Measurements from ENCODE around the gene FTO.
A peak's percentile ranks its signal among the peaks of the same experiment; 100 is the strongest.

FTO gene

DNA sequence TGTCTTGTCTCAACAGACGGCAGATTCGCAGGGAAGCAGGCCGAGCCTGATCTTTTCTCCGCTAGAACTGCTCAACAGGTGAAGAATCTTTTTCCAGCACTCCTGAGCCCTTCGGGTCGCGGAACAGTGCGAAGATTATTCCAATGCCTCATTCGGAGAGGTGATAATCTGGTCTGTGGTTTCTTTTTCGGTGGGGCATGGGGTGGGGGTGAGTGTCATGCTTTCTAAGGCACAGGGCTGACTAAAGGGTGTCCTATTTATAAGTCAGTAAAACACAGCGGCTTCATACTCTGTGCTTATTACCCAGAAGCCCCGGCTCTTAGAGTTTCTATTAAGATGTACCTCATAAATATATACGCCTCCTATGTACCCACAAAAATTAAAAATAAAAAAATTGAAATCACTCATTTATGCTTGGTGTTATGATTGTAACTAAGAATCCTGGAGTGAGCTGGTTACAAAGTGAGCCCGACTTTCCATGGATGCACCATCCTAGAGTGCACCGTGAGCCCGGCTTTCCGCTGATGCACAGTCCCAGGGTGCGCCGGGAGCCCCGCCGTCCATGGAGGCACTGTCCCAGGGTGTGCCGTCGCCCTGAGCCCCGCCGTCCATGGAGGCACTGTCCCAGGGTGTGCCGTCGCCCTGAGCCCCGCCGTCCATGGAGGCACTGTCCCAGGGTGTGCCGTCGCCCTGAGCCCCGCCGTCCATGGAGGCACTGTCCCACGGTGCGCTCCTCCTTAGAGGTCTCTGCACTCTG is 417.8 kb downstream of the FTO start:
- no peak for DNase-seq (ENCODE audit: low read depth)

DNA sequence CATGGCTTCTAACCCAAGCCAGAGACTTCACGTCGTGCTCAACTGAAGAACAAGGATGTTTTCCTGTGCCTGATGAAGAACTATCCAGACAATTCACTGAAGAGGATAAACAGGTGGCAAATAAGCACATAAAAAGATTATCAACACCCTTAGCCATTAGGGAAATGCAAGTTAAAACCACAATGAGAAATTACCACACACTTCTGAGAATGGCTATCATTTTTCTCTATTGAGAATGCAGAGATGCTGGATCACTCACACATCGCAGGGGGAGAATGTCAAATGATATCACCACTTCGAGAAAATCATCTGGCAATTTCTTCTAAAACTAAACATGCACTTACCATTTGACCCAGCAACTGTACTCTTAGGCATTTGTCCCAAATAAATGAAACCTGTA is 419.8 kb downstream of the FTO start:
- DNase-seq (ENCODE audit: low read depth), result peak; percentile 21

DNA sequence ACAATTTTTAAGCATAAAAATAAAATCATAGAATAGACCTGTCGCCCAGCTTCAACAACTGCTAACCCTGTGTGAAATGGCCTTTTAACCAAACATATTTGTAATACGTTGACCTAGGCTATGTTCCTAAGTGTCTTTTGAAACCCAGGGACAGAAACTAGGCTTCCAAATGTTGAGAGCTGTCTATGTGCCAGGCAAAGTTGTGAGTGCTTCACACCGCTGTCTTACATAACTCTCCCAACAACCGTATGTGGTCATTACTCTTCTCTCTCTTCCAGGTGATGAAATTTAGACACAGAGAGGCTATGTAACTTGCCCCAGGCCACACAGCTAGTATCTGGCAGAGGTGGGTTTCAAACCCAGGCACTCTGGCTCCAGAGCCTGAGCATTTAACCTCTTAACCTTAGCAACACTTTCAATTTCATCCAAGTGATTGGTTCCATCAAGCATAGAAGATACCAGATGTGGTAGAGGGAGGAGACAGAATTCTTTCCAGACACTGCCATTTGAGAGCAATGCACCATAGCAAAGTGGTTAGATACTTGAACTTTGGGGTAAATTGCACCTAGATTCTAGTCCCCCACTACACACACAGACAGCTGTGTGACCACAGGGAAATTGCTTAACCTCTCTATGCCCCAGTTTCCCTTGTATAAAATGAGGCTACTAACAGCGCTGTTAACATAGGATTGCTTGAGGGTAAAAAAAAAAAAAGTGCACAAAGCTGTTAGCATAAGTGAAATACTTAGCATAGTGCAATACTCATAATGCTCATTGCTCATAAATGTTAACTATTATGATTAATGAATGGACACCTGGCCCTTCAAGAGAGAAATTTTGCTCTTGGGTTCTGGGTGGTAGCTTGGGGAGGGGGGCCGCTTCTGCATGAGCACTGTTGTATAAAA is 422.0 kb downstream of the FTO start:
- DNase-seq (ENCODE audit: low read depth), result no peak

DNA sequence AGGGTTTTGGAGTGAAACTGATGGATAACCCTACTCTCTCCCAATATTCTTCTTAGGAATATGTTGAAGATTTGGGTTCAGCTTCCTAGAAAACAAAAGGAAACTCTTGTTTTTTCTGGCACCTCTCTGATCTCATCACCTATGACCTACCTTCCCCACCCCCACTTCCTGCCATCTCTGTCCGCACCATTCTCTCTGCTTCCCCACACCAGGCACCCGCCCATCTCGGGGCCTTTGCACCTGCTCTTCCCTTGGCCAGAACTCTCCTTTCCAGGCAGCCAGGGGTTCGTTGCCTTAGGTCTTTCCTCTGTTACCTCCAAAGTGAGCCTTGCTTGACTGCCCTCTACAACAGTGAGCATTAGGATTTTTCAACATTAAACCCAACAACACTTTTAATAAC is 423.0 kb downstream of the FTO start:
- no peak for DNase-seq (ENCODE audit: low read depth)

DNA sequence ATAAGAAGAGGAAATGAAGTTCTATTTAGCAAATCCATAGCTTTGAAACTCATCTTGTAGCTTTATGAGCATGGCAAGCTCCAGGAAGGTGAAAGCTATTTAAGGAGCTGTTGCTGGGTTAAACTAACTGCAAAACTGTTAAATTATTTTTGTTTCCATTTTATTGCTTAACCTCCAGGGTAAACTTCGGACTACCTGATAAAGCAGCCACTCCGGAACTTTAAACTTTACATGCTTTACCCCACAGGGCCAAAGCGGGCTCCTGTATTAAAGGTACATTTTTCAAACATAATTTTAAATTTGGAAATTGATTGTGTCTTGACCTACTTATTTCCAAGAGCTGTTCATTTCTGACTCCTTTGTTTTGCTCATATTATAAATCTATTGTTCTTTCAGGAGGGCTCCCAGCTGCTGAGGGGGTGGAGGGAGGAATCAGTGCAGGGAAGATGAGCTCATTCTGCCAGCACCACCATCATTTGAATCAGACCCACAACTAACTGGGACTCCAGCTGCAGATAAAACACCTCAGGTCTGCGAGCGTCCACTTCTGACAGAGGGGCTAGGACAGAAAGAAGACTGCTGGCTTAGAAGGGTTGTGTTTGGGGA is 424.8 kb downstream of the FTO start:
- no peak for DNase-seq (ENCODE audit: low read depth)

DNA sequence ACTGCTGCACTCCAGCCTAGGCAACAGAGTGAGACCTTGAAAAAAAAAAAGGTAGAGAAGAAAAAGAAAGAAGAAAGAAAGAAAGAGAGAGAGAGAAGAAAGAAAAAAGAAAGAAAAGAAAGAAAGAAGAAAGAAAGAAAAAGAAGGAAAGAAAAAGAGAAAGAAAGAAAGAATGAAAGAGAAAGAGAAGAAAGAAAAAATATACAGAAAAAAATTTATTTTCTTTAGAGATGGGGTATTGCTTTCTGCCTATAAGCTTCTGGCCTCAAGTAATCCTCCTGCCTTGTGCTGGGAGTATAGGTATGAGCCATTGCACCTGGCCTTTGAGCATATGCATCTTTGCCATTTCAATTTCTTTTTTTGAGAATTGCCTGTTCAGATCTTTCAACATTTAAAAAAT is 425.9 kb downstream of the FTO start:
- no peak for DNase-seq (ENCODE audit: low read depth)

DNA sequence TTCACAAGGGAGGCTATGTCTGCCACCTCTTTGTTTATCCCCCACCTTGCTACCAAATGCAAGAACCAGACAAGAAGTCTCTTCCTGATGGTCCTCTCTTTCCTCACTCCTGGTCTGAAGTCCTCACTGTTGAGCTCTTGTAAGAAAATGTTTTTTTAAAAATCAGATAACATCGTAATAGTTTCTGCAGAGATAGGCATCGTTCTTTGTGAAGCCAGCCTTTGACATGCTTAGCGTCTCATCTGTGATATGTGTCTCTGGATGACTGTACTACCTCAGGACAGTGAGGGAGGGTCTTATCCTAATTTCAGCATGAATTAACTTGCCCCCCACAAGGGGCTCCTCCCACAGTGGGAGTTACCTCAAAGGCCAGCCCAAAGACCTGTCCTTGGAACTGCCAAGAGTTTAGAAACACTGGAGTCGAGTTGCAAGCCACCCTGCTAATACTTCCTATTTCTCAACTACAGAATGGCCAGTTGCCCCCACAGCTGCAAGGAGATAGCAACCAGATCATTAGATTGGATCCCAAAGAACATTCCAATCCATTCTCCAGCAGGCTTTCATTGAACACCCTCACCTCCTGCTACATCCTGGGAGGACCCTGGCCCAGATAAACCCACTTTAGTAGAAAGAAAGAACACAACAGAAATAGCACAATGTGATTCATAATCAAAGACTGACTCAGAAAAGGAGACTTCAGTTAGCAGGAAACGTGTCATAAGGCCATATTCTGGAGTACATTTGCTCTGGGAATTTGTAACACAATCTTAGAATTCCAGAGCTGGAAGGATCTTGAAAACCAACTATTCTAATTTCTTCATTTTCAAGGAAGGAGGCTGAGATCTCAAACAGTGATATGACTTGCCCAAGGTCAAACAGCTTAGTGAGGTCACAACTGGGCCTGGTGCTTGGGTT is 431.7 kb downstream of the FTO start:
- peak; percentile 86 for DNase-seq (ENCODE audit: low read depth)

DNA sequence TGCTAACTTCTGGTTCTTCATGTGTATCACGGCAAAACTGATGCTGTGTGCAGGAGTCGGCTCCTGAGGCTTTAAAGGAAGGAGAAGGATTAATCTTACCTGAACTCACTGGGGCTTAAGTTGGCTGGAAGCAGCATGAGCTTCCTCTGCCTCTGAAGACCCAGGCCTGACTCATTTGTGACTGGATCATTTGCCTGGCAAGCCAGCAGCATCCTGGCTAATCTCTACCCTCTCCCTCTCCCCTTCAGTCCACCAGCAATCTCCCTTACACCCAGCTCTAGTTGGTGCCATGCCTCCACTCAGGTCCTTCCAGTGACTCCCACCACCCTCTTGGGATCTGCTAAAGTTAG is 432.3 kb downstream of the FTO start:
- DNase-seq (ENCODE audit: low read depth), result no peak

DNA sequence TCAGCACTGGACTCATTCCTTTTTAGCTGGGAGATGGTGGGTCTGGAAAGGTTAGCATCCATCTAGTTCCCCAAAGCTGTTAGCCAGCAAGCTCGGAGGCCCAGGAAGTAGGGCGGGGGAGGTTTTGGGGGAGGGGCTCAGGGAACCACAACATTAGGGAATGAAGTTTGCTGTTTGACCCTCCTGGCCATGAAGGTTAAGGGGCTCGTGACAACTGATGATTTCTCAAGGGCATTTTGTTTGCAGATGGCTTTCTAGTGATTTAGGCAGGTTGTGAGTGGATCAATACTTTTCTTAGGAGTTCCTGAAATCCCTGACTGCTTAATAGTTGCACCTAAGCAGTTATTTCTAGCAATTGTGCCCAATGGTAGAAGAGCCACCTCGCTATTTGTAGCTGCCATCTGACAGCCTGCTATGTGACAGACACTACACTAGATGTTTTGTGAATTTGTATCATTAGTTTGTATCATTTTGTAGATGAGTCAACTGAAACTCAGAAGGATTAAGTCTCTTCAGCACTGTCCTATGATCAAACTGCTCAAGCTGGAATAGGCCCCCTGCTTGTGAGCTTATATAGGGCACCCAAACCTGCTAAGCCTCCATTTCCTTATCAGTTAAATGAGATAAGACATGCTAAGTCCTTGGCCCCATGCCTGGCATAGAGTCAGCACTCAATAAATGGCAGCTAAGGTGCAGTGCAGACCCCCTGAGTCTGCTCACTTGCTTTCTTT is 436.3 kb downstream of the FTO start:
- peak; percentile 69 for DNase-seq (ENCODE audit: low read depth)

DNA sequence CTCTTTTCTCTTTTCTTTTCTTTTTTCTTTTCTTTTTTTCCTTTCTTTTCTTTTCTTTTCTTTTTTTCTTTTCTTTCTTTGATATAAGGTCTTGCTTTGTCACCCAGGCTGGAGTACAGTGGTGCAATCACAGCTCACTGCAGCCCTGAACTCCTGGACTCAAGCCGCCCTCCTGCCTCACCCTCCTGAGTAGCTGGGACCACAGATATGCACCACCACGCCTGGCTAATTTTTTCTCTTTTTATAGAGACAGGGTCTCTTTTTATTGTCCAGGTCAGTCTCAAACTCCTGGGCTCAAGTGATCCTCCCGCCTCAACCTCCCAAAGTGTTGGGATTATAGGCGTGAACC is 436.8 kb downstream of the FTO start:
- no peak for DNase-seq (ENCODE audit: low read depth)

DNA sequence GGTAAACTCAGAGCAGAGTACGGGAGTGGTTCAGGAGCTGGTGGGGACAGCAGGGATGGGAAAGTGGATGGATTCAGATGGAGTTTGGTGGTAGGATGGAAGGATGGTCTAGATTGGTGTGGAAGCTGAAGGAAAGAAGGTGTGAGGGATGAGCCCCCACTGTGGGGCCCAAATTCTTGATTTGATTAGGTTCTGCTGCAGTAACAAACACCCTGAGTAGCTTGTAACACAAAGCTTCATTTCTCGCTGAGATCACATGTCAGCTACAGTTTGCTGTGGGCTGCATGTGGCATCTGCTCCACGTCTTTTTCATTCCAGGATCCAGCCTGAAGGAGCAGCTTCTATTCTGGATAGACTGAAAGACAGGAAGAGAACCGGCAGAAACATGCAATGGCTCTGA is 438.8 kb downstream of the FTO start:
- DNase-seq (ENCODE audit: low read depth), result no peak

DNA sequence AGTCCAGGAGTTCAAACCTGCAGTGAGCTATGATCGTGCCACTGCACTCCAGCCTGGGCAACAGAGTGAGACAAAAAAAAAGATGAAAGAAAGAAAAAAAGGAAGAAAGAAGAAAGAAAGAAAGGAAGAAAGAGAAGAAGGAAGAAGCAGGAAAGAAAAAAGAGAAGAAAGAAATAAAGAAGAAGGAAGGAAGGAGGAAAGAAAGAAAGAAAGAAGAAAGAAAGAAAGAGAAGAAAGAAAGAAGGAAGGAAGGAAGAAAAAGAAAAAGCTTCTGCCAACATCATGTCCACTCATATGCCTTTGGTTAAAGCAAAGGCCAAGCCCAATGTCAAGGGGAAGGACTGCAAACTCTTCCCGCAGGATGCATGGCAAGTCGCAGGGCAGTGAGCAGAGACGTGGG is 439.5 kb downstream of the FTO start:
- no peak for DNase-seq (ENCODE audit: low read depth)

DNA sequence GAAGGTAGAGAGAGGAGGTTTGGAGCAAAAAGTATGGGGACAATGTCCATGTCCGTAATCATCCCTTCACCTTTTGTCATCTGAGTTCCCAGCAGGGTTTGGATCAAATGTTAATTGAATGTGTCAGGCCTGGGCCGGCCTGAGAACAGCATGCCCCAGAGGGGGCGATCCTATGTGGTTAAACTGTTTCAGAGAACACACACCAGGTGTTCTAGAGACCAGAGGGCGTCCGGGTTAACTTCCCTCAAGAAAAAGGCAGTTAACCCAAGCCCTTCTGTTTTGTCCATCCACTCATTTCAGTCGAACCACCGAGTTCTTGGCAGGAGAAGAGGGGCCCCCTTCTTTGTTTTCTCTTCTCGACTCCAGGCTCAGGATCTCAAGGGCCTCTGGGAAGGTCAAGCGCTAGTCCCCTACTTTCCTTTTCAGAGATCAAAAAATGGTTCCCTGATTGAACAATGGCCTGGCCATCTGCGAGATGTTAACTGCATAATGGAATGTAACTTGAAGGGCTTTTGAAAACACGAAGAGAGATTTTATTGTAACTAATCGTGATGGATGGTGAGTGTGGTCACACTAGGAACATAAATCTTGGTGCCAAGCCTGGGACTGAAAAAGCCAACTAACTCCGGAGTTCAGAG is 440.1 kb downstream of the FTO start:
- no peak for DNase-seq (ENCODE audit: low read depth)

DNA sequence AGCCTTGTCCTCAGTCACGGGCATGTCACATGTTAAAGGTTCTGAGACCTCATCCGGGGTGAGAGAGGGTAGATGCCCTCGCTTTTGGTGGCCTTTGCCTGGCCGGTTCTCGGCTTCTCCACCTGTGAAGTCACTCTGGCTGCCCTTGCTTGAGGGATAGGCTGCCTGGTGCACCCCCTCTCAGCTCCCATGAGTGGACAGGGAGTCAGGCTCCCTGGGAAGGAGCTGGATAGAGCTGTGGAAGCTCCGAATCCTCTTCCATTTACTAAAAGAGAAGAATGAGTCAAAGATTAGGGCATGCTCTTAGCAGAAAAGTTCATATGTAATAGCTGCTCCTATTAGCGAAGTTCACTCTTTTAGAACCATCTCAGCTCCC is 440.6 kb downstream of the FTO start:
- no peak for DNase-seq (ENCODE audit: low read depth)

DNA sequence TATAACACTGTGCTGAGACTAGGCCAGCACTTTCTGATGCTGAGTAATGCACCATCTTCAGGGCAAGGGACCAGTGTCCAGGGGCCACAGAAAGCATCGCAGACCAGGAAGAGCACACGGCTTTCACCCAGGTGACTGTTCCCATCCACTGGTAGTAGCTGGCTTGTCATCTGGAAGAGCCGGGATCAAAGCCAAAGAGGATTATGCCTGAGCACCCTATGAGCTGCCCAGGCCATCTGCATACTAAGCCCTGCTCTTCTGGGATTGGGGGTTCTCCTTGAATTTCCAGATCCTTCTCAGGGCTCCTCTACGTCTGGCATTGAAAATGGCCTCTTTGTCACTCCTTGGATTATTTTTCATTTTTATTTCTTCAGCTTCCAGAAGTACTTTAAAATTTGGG is 441.9 kb downstream of the FTO start:
- DNase-seq (ENCODE audit: low read depth), result no peak

DNA sequence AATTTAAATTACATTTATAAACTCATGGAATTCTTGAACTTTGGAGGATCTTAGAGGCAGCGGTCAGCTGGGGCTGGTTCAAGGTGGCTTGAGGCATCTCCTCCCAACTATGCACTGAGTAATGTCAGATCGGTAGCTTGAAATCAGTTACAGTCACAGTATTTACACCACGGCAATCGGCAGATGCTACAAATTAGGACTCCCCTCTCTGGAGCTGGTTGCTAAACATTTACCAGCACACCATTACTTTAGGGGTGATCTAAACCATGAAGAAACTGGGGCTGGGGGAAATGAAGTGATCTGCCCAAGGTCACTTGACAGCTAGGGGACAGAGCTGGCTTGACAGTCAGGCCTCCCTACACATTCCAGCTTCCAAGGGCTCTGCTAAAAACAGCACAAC is 445.0 kb downstream of the FTO start:
- DNase-seq (ENCODE audit: low read depth), result no peak

DNA sequence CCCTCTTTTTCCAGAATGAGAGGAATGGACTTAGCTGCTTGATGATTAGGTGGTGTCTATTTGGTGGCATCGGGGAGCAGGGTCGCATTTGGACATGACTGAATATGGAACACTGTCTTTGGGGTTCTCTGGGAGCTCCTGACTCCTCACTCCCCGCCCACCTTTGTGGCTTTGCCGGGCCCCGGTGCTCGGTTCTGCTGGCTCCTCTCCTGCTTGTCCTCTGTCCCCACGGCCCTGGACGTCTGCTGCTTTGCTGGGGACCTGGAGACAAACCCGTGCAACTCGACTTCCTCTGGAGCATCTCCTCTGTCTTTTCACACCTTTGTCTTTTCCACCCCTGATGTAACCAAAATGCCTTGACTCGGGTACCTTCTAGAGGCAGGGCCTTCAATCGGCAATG is 446.9 kb downstream of the FTO start:
- no peak for DNase-seq (ENCODE audit: low read depth)

DNA sequence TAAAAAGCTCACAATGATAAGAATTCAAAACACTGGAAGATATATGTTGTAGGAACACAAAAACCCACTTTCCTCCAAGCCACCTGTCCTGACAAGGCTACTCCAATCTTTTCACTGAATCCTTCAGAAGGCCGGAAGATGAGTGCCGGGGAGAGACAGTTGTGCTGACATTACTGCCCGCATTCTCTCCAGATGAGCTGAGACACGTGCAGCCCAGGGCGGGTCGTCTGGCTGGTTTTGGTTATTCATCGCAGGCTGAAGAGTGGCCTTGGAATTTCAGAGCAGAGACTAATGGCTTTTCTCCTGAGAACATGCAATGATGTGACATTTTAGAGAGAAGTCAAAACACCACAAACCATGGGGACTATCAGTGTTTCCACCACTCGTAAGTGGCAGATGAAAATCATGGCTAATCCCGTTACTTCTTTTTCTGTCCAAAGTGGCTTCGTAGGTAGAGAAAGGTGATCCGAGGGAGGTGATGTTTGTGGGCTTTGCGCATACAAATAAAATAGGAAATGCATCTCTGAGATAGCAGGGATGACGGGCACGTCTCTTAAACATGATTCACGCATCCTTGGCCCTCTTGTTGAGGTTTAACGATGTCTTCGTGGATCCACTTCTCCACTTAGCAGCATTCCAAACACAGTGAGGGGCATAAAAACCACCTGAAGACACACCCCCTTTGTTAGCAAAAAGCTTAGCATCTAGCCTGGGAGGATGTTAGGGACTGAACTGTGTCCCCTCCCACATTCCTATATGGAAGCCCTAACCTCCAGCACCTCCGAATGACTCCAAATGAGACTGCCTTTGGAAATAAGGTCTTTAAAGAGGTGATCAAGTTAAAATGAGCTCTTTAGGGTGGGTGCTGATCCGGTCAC is 448.6 kb downstream of the FTO start:
- DNase-seq (ENCODE audit: low read depth), result no peak

DNA sequence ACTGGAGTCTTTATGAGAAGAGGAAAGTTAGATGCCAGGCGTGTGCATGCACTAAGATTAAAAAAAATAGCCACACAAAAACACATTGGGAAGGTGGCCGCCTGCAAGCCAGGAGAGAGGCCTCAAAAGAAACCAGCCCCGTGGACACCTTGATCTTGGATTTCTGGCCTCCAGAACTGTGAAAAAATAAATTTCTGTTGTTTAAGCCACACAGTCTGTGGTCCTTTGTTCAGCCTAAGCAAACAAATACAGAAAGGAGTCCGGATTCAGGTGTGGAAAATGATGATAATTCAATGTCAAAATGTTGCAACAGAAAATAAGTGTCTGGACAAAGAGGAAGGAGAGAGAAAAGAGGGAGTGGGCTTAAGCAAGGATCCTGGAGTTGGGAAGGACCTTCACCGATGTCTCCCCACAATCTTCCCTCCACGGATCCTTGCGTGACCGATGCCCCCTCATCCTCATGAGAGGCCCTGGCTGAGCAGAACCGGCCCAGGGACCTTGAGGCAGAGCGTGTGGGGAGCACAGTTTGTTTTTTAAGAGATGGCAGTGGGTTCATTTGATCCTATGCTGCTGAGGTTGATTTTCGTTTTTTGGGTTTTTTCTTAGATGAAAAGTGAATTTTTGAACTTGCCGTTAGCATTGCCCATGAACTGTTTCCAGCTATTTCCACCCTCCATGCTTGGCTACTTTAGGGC is 449.4 kb downstream of the FTO start:
- no peak for DNase-seq (ENCODE audit: low read depth)

All from amniotic epithelial cell (primary cell).